IPS-18c (cell line): Measurements from ENCODE around the gene NFKBIZ.

ENCODE experiments used
- H3K4me3 ChIP-seq: 2 replicates; pipeline ENCODE4 v1.7.0; 2013; ENCODE audit warnings: low read depth, mild to moderate bottlenecking, low read length, moderate library complexity; ENCODE audit not compliant: insufficient read depth
- H3K9me3 ChIP-seq: one replicate; pipeline ENCODE4 v1.6.1; 2013; ENCODE audit warnings: mild to moderate bottlenecking, low read length, moderate library complexity; ENCODE audit not compliant: control insufficient read depth, insufficient read depth

The NFKBIZ gene

DNA sequence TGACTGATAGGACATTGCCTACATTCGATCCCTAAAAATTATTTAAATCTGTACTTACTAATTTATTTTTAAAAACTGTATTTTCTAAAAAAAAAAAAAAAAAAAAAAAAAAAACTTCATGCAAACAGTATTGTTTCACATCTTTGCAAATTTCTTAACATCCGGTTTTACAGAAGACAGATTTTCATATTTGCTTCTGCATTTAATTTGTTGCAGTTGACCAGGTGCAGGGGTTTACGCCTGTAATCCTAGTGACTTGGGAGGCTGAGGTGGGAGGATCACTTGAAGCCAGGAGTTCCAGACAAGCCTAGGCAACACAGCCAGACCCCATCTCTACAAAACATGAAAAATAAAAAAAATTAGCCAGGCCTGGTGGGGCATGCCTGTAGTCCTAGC lies 6.4 kb upstream of the NFKBIZ start:
- H3K9me3 ChIP-seq, result no peaks in the 10 kb centered on the region
- H3K4me3 ChIP-seq, result no peak overlapping the region

- no peaks in the 10 kb centered on the region for H3K9me3 ChIP-seq
- no peak overlapping the region for H3K4me3 ChIP-seq
These were observed 3.9 kb upstream of the NFKBIZ start for GRCh38 chr3:101845425-101845824.

GRCh38 chr3:101846709-101847108 lies 2.6 kb upstream of the NFKBIZ start:
- no peak overlapping the region for H3K4me3 ChIP-seq
- H3K9me3 ChIP-seq, result no peaks in the 10 kb centered on the region

DNA sequence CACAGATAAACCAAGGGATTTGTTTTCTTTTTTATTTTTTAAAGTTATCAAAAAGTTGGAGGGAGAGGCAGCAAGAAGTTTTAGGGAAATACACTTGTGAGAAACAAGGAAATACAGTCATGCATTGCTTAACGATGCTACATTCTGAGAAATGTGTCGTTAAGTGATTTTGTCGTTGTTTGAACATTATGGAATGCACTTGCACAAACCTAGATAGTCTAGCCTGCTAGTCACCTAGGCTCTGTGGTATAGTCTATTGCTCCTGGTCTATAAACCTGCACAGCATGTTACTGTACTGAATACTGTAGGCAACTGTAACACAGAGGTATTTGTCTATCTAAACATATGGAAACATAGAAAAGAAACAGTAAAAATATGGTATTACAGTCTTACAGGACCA lies 2.0 kb upstream of the NFKBIZ start:
- no peaks in the 10 kb centered on the region for H3K9me3 ChIP-seq
- H3K4me3 ChIP-seq, result no peak overlapping the region

GRCh38 chr3:101848326-101848725 lies 988 bp upstream of the NFKBIZ start:
- Histone ChIP-seq H3K4me3 (no peak overlapping the region), H3K9me3 (no peaks in the 10 kb centered on the region)

DNA sequence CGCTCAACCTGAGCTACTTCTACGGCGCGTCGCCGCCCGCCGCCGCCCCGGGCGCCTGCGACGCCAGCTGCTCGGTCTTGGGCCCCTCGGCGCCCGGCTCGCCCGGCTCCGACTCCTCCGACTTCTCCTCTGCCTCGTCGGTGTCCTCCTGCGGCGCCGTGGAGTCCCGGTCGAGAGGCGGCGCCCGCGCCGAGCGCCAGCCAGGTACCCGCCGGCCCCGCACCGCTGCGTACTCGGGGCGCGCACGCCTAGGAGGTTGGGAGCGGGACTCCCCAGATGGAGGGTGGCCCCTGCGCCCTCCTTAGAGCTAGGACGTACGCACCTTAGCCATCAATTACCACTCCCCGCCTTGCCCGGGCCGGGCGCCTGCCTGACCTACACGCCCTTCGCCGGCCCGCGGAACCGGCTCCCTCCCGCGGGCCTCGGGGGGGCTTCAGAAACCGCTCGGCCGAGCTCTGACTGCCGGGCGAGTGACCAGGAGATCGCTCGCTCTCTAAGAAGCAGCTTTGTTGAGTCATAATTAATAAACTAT lies 466 bp downstream of the NFKBIZ start:
- no peaks in the 10 kb centered on the region for H3K9me3 ChIP-seq
- H3K4me3 ChIP-seq, result peak overlapping the region; percentile 82

DNA sequence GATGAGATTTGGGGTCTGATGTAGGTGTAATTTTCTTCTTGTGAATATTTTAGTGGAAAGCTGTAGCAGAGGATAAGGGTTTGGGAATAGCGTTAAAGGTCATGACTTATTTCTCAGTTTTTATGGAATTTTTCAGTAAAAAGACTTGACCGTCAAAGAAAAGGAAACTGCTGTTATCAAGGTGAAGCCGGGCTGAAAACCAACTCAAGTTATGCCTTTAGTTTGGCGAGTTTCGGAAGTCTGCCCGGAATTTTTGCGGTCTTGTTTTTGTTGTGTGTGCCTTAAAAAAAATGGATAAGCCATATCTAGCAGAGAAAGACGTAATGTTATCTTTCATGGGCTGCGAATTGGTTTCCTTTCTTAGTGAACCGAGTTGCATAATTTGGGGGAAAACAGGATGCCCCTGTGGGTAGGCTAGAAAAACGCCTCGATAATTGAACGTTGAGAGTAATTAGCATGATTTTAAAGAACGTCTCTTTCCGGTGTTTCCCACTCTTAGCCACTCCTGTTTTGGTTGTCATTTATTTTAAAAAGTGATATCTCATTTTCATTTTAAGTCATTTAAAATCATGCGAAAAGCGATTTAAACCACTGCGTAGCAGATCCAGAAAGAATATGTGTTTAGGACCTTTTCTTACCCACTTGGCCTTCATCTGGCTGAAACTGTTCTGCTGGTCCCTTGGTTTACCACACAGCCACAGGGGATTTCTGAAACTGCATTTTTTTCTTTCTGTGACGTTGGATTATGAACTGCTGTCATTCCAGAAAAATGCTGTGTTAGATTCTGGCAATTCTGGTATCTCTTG lies 1.1 kb downstream of the NFKBIZ start:
- Histone ChIP-seq H3K4me3 (peak overlapping the region; percentile 82), H3K9me3 (no peaks in the 10 kb centered on the region)

- no peak overlapping the region; the same call in 1 of the 2 replicates for H3K4me3 ChIP-seq
- H3K9me3 ChIP-seq, result no peaks in the 10 kb centered on the region
These were observed 1.9 kb downstream of the NFKBIZ start for GRCh38 chr3:101851072-101851770.

GRCh38 chr3:101851850-101852714 lies 2.8 kb downstream of the NFKBIZ start:
- no peaks in the 10 kb centered on the region for H3K9me3 ChIP-seq
- H3K4me3 ChIP-seq, result no peak overlapping the region

DNA sequence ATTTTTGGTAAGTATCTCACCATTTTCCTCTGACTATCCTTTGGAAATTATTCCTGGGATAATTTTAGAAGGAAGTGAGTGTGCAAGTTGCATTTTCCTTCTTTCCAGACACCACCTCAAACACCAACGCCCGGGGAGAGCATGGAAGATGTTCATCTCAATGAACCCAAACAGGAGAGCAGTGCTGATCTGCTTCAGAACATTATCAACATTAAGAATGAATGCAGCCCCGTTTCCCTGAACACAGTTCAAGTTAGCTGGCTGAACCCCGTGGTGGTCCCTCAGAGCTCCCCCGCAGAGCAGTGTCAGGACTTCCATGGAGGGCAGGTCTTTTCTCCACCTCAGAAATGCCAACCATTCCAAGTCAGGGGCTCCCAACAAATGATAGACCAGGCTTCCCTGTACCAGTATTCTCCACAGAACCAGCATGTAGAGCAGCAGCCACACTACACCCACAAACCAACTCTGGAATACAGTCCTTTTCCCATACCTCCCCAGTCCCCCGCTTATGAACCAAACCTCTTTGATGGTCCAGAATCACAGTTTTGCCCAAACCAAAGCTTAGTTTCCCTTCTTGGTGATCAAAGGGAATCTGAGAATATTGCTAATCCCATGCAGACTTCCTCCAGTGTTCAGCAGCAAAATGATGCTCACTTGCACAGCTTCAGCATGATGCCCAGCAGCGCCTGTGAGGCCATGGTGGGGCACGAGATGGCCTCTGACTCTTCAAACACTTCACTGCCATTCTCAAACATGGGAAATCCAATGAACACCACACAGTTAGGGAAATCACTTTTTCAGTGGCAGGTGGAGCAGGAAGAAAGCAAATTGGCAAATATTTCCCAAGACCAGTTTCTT lies 3.9 kb downstream of the NFKBIZ start:
- Histone ChIP-seq H3K4me3 (no peak overlapping the region), H3K9me3 (no peaks in the 10 kb centered on the region)

DNA sequence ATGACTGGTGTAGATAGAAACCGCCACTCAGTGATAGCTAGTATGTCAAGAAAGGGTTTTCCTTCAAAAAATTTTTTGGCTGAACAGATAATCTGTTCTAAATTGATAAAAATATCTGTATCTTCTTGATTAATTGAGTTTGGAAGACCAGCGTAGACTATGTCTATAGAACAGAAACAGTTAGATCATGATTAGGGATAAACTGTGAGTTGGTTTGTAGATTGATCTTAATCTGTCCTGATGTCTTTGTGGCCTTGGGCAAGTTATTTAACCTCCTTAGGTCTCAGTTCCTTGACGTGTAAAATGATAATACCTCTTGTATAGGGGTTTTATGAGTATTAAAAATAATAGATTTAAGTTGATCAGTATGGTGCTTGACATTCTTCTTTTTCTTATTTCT lies 4.7 kb downstream of the NFKBIZ start:
- Histone ChIP-seq H3K9me3 (no peaks in the 10 kb centered on the region), H3K4me3 (no peak overlapping the region)

DNA sequence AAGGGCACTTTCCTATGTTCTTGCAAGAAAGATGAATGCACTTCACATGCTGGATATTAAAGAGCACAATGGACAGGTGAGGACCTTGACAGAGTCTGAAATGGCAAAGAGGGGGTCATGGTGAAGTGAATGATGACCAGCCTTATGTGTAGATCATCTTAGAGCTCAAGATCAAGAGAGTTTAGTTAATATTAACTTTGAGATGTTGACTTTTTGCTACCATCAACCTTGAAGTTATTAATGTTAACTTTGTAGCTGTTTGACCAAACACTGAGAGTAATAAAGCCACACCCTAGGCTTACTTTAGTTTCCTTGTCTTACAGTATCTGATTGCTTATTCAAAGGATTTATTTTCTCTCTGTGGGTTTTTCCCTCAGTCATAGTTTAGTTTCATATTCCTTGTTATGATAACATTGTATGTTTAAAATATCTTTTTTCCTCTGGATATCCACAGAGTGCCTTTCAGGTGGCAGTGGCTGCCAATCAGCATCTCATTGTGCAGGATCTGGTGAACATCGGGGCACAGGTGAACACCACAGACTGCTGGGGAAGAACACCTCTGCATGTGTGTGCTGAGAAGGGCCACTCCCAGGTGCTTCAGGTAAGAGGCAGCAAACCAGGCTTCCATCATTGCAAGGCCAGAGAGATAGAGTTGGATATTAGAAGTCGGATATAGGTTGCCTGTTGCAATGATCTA lies 5.4 kb downstream of the NFKBIZ start:
- H3K4me3 ChIP-seq, result no peak overlapping the region
- no peaks in the 10 kb centered on the region for H3K9me3 ChIP-seq

DNA sequence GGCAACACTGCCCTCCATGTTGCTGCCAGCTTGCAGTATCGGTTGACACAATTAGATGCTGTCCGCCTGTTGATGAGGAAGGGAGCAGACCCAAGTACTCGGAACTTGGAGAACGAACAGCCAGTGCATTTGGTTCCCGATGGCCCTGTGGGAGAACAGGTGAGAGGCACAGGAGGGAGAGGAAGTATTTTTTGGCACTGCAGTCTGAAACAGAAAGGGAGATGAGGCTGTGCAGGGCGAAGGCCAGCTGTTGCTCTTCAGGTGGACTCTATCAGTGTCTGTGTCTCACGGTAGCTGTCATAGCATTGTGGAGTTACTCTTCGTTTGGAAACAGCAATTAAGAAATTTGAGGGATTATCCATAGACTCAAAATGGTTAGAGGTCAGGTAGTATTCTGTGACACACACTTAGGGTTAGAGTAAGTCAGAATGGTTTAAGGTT lies 8.0 kb downstream of the NFKBIZ start:
- Histone ChIP-seq H3K9me3 (no peaks in the 10 kb centered on the region), H3K4me3 (no peak overlapping the region)

- no peaks in the 10 kb centered on the region for H3K9me3 ChIP-seq
- no peak overlapping the region for H3K4me3 ChIP-seq
These were observed 9.2 kb downstream of the NFKBIZ start for GRCh38 chr3:101858464-101859030.

GRCh38 chr3:101859882-101860448 lies 10.7 kb downstream of the NFKBIZ start:
- Histone ChIP-seq H3K9me3 (no peaks in the 10 kb centered on the region), H3K4me3 (no peak overlapping the region)
